Femur (tissue), 1 donor: ENCODE measurements around the gene FCSK.

ENCODE experiments used
- DNase-seq: peaks from one replicate; pipeline ENCODE4 v3.0.0-alpha.2; 2017

Gene FCSK

DNA sequence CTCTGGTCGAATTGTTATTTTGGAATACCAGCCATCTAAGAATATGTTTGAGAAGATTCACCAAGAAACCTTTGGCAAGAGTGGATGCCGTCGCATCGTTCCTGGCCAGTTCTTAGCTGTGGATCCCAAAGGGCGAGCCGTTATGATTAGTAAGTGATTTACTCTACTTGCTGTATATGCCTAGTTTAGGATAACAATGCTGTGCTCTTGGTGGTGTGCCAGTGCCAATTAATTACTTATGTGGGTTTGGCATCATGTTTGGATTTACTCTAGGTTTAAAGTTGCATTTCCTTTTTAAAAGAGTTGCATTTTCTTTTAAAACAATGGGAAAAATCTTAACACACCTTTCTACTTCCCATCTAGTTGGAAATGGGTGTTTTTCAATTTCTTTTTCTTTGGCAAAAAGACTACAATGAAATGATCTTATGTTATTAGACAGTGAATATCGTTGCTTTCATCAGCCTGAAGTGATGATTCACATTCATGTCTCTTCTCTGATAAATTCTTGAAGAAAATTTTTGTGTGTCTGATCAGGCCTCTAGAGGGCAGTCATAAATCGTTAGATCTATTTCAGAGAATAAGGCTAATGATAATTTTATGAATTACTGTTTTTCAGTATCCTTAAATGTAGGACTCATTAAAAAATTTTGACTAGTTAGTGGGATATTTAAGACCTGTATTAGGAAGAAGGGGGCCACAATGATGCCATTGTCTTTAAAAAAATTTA is 74.8 kb downstream of the FCSK start:
- DNase-seq: no peak
